ENCODE data around the gene GULP1.

Gene GULP1

DNA sequence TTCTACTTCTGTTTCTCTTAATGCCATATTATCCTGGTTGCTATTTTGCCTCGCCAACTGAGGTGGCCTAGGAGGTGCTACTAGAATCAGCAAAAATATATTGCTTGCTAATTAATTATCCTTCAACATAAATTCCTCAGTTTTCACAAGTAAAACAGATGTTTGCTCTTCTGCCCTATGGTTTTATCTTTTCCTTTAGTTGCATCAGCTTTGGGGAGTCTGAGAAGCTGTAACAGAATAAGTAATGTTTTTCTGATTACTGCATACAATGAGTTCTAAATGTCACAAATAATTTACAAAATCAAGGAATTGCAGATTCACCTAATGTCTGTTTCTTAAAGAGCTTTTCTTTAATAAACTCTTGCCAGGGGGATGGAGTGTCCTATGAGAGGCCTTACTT, 36.7 kb downstream of the GULP1 start:
- TF ChIP-seq, protein P1, sequence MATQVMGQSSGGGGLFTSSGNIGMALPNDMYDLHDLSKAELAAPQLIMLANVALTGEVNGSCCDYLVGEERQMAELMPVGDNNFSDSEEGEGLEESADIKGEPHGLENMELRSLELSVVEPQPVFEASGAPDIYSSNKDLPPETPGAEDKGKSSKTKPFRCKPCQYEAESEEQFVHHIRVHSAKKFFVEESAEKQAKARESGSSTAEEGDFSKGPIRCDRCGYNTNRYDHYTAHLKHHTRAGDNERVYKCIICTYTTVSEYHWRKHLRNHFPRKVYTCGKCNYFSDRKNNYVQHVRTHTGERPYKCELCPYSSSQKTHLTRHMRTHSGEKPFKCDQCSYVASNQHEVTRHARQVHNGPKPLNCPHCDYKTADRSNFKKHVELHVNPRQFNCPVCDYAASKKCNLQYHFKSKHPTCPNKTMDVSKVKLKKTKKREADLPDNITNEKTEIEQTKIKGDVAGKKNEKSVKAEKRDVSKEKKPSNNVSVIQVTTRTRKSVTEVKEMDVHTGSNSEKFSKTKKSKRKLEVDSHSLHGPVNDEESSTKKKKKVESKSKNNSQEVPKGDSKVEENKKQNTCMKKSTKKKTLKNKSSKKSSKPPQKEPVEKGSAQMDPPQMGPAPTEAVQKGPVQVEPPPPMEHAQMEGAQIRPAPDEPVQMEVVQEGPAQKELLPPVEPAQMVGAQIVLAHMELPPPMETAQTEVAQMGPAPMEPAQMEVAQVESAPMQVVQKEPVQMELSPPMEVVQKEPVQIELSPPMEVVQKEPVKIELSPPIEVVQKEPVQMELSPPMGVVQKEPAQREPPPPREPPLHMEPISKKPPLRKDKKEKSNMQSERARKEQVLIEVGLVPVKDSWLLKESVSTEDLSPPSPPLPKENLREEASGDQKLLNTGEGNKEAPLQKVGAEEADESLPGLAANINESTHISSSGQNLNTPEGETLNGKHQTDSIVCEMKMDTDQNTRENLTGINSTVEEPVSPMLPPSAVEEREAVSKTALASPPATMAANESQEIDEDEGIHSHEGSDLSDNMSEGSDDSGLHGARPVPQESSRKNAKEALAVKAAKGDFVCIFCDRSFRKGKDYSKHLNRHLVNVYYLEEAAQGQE (IDR thresholded peaks at IDR 0.05; ENCODE audit: insufficient replicate concordance, low read depth), result no peak
- TF ChIP-seq GABPA (IDR thresholded peaks at IDR 0.05; ENCODE audit: low read depth), result no peak
- no peak for TF ChIP-seq SPI1 (IDR thresholded peaks at IDR 0.05; ENCODE audit: borderline replicate concordance, low read depth)
- TF ChIP-seq, protein P2, sequence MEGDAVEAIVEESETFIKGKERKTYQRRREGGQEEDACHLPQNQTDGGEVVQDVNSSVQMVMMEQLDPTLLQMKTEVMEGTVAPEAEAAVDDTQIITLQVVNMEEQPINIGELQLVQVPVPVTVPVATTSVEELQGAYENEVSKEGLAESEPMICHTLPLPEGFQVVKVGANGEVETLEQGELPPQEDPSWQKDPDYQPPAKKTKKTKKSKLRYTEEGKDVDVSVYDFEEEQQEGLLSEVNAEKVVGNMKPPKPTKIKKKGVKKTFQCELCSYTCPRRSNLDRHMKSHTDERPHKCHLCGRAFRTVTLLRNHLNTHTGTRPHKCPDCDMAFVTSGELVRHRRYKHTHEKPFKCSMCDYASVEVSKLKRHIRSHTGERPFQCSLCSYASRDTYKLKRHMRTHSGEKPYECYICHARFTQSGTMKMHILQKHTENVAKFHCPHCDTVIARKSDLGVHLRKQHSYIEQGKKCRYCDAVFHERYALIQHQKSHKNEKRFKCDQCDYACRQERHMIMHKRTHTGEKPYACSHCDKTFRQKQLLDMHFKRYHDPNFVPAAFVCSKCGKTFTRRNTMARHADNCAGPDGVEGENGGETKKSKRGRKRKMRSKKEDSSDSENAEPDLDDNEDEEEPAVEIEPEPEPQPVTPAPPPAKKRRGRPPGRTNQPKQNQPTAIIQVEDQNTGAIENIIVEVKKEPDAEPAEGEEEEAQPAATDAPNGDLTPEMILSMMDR (IDR thresholded peaks at IDR 0.05; ENCODE audit: insufficient read depth, low read length), result no peak
- no peak for TF ChIP-seq POLR2AphosphoS5 (IDR thresholded peaks at IDR 0.05; ENCODE audit: low read depth)
- DNase-seq (ENCODE audit: low read depth in 1 of 2, low spot score in 1 of 2), result no peak
- Histone ChIP-seq H3K27me3 (ENCODE audit: insufficient read depth, poor library complexity, severe bottlenecking) (no peaks in the 10 kb centered on the region), H3K4me3 (replicated peaks; ENCODE audit: insufficient read depth, low read length) (no peak overlapping the region), H3K27ac (replicated peaks) (no peak overlapping the region)

DNA sequence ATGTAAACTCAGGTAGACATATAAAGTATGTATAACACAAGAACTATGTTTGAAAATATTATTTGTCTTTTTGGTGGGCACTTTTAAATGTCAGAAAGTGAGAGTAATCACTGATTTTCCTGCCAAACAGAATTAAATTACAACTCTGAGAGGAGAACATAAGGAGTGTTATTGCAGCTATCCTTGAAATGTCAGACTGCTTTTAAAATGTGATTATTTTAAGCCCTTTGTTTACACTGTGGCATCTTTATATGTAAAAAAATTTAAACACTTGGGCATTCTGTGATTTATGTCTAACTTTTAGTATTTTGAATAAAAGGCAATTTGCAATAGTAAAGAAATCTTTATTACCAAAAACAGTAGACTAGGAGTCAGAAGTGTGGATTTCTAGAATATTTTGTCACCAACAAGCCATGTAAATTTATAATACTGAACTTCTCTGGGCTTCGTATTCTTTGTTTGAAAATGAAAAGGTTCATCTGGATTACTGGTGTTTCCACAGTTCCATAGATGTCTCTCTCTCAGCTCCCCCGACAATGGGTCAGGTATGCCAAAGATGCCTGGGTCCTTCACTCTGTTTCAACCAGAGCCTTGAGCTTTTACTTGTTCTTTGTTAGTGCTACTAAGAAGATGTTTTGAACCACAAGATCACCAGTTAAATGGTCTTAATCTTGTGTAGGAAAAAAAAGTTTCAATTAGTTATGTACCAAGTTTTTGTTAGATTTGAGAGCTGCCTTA, 38.8 kb downstream of the GULP1 start:
- Histone ChIP-seq H3K27ac (replicated peaks) (no peak overlapping the region), H3K27me3 (ENCODE audit: insufficient read depth, poor library complexity, severe bottlenecking) (no peaks in the 10 kb centered on the region), H3K4me3 (replicated peaks; ENCODE audit: insufficient read depth, low read length) (no peak overlapping the region)
- DNase-seq (ENCODE audit: low read depth in 1 of 2, low spot score in 1 of 2), result no peak
- TF ChIP-seq POLR2AphosphoS5 (IDR thresholded peaks at IDR 0.05; ENCODE audit: low read depth), result no peak
- no peak for TF ChIP-seq SPI1 (IDR thresholded peaks at IDR 0.05; ENCODE audit: borderline replicate concordance, low read depth)
- no peak for TF ChIP-seq GABPA (IDR thresholded peaks at IDR 0.05; ENCODE audit: low read depth)
- TF ChIP-seq, protein P2 (IDR thresholded peaks at IDR 0.05; ENCODE audit: insufficient read depth, low read length), result no peak
- TF ChIP-seq, protein P1 (IDR thresholded peaks at IDR 0.05; ENCODE audit: insufficient replicate concordance, low read depth), result no peak

DNA sequence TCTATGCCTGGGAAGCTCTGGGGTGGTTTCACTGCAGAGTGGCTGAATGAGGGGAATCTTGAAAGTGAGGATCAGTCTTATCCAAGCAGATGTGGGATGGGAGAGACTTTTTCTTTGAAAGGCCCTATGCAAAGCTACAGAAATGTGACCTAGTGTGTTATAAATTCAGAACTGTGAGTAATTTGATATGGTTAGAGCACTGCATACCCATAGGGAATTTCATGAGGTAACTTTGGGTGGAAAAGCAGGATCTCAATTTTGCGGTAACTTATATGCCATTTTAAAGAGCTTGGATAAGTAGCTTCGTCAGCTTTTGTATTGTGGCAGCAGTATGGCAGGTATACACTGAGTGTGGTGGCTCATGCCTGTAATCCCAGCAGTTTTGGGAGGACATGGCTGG, 40.9 kb downstream of the GULP1 start:
- TF ChIP-seq GABPA (IDR thresholded peaks at IDR 0.05; ENCODE audit: low read depth), result no peak
- TF ChIP-seq, protein P2 (IDR thresholded peaks at IDR 0.05; ENCODE audit: insufficient read depth, low read length), result no peak
- no peak for TF ChIP-seq POLR2AphosphoS5 (IDR thresholded peaks at IDR 0.05; ENCODE audit: low read depth)
- TF ChIP-seq SPI1 (IDR thresholded peaks at IDR 0.05; ENCODE audit: borderline replicate concordance, low read depth), result no peak
- TF ChIP-seq, protein P1 (IDR thresholded peaks at IDR 0.05; ENCODE audit: insufficient replicate concordance, low read depth), result no peak
- DNase-seq (ENCODE audit: low read depth in 1 of 2, low spot score in 1 of 2), result no peak
- Histone ChIP-seq H3K27me3 (ENCODE audit: insufficient read depth, poor library complexity, severe bottlenecking) (no peaks in the 10 kb centered on the region), H3K4me3 (replicated peaks; ENCODE audit: insufficient read depth, low read length) (no peak overlapping the region), H3K27ac (replicated peaks) (no peak overlapping the region)
